Subcutaneous abdominal adipose tissue (tissue), 5 donors: Measurements from ENCODE around the gene JUND.

Experiments
- H3K27ac ChIP-seq: one replicate; pipeline ENCODE4 v1.7.0; 2013; ENCODE audit warnings: low read depth, mild to moderate bottlenecking, inconsistent platforms, low read length, moderate library complexity
- H3K27me3 ChIP-seq, 5 donors: one replicate each; pipeline ENCODE4 v1.7.0; 2013; ENCODE audit warnings: low read length in 5 of 5, inconsistent platforms in 1 of 5; ENCODE audit not compliant: control insufficient read depth in 5 of 5, insufficient read depth in 4 of 5
- H3K36me3 ChIP-seq, 5 donors: one replicate each; pipeline ENCODE4 v1.7.0; 2013; ENCODE audit warnings: low read length in 5 of 5; ENCODE audit not compliant: control insufficient read depth in 5 of 5, insufficient read depth in 5 of 5
- H3K4me1 ChIP-seq, 5 donors: one replicate each; pipeline ENCODE4 v1.7.0; 2013; ENCODE audit warnings: low read length in 5 of 5, mild to moderate bottlenecking in 3 of 5, moderate library complexity in 1 of 5; ENCODE audit not compliant: control insufficient read depth in 5 of 5, insufficient read depth in 5 of 5
- H3K4me3 ChIP-seq, 5 donors: one replicate each; pipeline ENCODE4 v1.7.0; 2013; ENCODE audit warnings: low read length in 5 of 5, low read depth in 1 of 5
- H3K9ac ChIP-seq, 5 donors: one replicate each; pipeline ENCODE4 v1.7.0; 2013; ENCODE audit warnings: low read length in 5 of 5, mild to moderate bottlenecking in 4 of 5, moderate library complexity in 3 of 5
- H3K9me3 ChIP-seq, 5 donors: one replicate each; pipeline ENCODE4 v1.7.0; 2013; ENCODE audit warnings: low read length in 5 of 5; ENCODE audit not compliant: control insufficient read depth in 5 of 5
- donor health status: healthy.
- donor health status: healthy.
- donor health status: healthy.
- donor health status: healthy.
- donor health status: healthy.

The JUND gene

DNA sequence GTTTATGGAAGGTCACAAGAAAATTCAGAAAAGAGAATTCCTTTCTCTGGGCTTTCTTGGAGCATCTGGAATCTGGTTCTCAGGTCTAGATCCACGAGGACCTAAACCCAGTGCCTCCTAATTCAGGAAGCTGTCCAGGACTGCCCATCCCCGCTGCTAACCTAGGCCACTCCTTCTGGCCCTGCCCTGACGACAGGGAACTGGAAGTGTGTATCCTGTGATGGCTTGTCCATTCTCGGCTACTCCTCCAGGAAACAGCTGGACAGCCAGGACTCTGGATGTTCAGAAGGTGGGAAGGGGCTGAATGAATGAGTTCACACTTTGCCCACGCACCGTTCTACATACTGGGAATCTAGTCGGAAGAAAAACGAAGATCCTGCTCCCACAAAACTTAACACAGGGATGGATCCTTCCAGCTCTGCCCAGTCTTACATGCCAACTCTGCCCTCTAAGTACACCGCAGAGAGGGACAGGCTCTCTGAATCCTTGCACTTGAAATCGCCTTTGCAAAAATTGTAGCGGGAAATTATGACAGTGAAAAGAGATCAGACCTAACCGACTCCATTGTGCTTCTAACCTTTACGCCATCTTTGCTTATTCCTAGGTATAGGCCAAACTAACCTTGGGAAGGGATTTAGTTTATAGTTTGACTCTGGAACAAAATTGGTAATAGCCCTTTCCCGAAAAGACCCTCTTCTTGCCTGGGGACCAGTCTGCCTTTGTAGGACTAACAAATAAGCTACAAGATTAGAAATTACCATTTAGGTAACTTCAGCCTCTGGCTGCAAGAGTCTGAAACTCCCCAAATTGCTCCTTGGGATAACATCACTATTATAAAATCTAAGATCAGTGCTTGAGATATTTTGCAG, 39.7 kb upstream of the JUND start:
- peak overlapping the region in 2 of 5 donors; percentile 35 to 46 for H3K9ac ChIP-seq
- H3K4me1 ChIP-seq: peaks cover 1 to 65% (median 58%) of the 10 kb centered on the region in 5 donors
- no peaks in the 10 kb centered on the region for H3K27me3 ChIP-seq
- H3K9me3 ChIP-seq: no peaks in the 10 kb centered on the region
- no peak overlapping the region for H3K4me3 ChIP-seq
- no peaks in the 10 kb centered on the region for H3K36me3 ChIP-seq
- H3K27ac ChIP-seq: peak overlapping the region; percentile 6

- Histone ChIP-seq H3K27ac (peak overlapping the region; percentile 6), H3K36me3 (peaks cover 0 to 6% (median under 1%) of the 10 kb centered on the region in 5 donors), H3K4me1 (peaks cover 1 to 65% (median 58%) of the 10 kb centered on the region in 5 donors), H3K27me3 (no peaks in the 10 kb centered on the region), H3K9me3 (no peaks in the 10 kb centered on the region), H3K4me3 (no peak overlapping the region), H3K9ac (peak overlapping the region in 2 of 5 donors; percentile 10 to 51)
Measured at GRCh38 chr19:18319591-18320135, 38.2 kb upstream of the JUND start.

DNA sequence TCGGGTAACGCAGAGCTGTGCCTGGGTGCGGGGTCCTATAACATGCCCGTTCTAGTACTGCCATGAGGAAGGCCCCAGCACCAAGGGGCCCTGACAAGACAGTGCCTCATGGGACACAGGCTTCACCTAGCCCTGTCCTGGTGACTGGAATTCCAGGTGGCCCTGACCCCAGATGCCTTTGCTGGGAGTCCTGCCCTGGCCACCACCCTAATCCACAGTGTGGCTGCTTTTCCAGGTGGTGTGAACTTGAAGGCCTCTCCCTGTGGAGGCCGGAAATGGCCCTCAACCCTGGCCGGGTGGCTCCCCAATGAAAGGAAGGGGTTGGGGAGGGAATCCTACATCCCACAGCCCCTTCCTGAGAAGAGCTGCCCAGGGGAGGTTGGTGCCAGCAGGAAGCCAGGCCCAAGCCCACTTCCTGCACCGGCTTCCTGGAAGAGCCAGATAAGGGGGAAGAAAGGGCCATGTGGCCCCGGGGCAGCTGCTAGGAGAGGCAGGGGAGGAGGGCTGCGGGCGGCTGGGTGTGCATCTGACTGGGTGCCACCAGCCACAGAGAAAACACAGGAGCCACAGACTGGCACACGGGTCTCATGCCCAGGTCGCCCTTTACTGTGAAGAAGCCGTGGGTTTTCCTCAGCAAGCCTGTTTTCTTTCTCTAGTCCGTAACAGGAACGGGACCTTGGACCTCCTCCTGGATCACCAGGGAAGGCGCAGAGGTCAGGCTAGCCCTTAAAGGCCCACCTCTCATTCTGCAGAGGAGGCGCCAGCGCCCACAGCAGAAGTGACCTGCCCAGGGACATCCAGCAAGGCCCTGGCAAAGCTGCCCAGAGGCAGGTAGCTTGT, 36.8 kb upstream of the JUND start:
- Histone ChIP-seq H3K9me3 (no peaks in the 10 kb centered on the region), H3K36me3 (peaks cover 0 to 13% (median 5%) of the 10 kb centered on the region in 5 donors), H3K4me3 (peak overlapping the region in 3 of 5 donors; percentile 17 to 32 (median 24)), H3K4me1 (peaks cover 0 to 53% (median 47%) of the 10 kb centered on the region in 5 donors), H3K9ac (peak overlapping the region in 4 of 5 donors; percentile 25 to 68 (median 50)), H3K27ac (peak overlapping the region; percentile 77), H3K27me3 (no peaks in the 10 kb centered on the region)

DNA sequence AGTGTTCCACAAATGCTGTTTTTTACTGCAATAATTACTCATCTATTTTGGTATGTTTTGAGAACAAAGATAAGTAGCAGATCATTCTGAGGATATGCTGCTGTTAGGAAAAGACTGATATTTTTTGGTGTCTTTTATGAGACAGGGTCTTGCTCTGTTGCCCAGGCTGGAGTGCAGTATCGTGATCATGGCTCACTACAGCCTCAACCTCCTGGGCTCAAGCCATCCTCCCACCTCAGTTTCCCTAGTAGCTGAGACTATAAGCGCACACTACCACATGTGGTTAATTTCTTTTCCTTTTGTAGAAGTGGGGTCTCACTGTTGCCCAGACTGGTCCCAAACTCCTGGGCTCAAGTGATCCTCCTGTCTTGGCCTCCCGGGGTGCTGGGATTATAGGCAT, 32.0 kb upstream of the JUND start:
- no peak overlapping the region for H3K9ac ChIP-seq

GRCh38 chr19:18312092-18312534, 30.7 kb upstream of the JUND start:
- H3K36me3 ChIP-seq: peaks cover 0 to 62% (median 37%) of the 10 kb centered on the region in 5 donors
- no peak overlapping the region for H3K9ac ChIP-seq
- no peak overlapping the region for H3K4me3 ChIP-seq
- no peak overlapping the region for H3K27ac ChIP-seq
- H3K9me3 ChIP-seq: no peaks in the 10 kb centered on the region
- peaks cover 0 to 16% (median 5%) of the 10 kb centered on the region in 5 donors for H3K4me1 ChIP-seq
- no peaks in the 10 kb centered on the region for H3K27me3 ChIP-seq

More for the DNA sequence above, 32.0 kb upstream of the JUND start:
- peaks cover 0 to 50% (median 32%) of the 10 kb centered on the region in 5 donors for H3K36me3 ChIP-seq
- H3K27me3 ChIP-seq: no peaks in the 10 kb centered on the region
- no peak overlapping the region for H3K27ac ChIP-seq
- no peak overlapping the region for H3K4me3 ChIP-seq
- H3K9me3 ChIP-seq: no peaks in the 10 kb centered on the region
- peaks cover 0 to 12% (median 7%) of the 10 kb centered on the region in 5 donors for H3K4me1 ChIP-seq

DNA sequence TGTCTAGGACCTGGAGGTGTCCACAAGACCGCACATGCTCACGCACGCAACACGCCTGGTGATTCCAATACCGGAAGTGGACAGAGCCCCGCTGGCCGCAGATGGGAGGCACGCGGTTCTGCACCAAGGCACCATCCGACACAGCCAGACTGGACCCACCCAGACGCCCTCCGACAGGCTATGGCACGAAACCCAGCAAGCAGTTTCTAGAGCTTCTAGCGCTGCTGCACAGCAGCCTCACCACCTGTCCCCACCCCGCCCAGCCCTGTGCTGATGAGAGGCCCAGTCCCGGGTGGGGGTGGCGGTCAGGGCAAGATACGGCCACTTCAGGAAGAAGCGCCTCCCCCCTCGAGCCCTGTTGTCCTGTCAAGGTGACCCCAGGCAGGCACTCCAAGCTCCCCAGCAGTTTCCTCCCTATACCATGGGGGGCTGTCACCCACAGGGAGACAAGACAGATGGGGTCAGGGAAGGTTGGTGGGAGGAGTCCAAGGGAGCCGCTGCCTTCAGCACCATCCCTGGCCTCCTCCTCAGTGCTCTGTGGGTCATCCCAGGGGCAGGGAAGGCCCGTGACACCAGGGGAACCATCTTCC, 30.2 kb upstream of the JUND start:
- no peaks in the 10 kb centered on the region for H3K9me3 ChIP-seq
- H3K9ac ChIP-seq: no peak overlapping the region
- H3K36me3 ChIP-seq: peaks cover 0 to 63% (median 37%) of the 10 kb centered on the region in 5 donors
- H3K27ac ChIP-seq: no peak overlapping the region
- no peak overlapping the region for H3K4me3 ChIP-seq
- peaks cover 0 to 21% (median 8%) of the 10 kb centered on the region in 5 donors for H3K4me1 ChIP-seq
- H3K27me3 ChIP-seq: no peaks in the 10 kb centered on the region

DNA sequence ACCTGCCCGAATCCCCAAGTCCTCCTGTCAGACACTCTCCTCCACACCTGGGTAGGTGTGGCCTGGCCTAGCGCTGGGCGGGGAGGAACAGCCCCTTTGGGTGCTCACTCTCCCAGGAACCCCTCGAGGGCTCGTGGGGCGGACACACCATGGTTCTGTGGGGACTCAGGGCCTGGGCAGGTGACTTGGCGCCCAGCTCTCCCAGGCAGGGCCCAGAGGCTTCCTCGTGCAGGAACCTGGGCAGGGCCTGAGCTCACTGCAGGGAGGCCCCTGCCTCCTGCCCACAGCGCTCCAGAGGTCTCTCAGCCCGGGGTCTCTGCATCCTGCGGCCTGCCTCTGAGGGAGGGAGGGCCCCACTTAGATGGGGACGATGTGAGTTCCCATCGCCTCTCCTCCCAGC, 29.5 kb upstream of the JUND start:
- H3K27me3 ChIP-seq: no peaks in the 10 kb centered on the region
- no peak overlapping the region for H3K4me3 ChIP-seq
- H3K9me3 ChIP-seq: no peaks in the 10 kb centered on the region
- H3K9ac ChIP-seq: no peak overlapping the region
- H3K27ac ChIP-seq: no peak overlapping the region
- H3K36me3 ChIP-seq: peaks cover 0 to 63% (median 37%) of the 10 kb centered on the region in 5 donors
- peaks cover 0 to 27% (median 12%) of the 10 kb centered on the region in 5 donors for H3K4me1 ChIP-seq

DNA sequence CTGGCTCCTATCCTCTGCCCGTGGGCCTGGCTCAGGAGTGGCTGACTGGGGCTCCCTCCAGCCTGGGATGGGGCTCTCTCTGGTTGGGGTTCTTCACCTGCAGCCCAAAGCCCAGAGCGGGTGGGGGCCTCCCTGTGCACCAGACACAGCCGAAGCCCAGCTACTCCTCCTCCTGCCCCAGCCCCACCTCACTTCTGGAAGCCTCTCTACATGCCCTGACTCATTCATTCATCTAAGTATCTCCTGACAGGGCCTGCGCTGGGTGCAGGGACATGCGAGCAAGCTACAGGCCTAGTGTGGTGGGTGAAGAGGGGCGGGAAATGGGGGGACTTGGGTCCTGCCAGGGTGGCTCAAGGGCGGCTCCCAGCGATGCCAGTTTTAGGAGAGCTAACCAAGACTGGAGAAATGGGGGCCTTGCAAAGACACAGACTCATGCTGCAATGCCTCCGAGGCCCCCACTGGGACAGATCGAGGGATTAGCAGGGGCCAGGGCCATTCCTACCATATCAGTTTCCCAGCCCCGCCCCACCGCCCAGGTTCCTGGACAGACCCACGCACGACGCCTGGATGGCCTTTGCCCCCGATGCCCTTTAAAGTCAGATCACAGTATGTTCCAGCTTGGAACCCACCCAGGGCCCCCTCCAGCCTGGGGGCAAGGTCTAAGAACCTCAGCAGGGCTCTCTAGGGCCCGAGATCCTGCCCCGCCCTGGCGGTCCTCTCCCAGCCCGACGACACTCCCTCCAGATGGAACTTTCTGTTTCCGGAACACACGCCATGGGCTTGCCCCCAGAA, 28.9 kb upstream of the JUND start:
- Histone ChIP-seq H3K4me3 (no peak overlapping the region), H3K27ac (no peak overlapping the region), H3K4me1 (peaks cover under 1 to 34% (median 17%) of the 10 kb centered on the region in 5 donors), H3K9me3 (no peaks in the 10 kb centered on the region), H3K9ac (no peak overlapping the region), H3K27me3 (no peaks in the 10 kb centered on the region), H3K36me3 (peaks cover 0 to 58% (median 34%) of the 10 kb centered on the region in 5 donors)

DNA sequence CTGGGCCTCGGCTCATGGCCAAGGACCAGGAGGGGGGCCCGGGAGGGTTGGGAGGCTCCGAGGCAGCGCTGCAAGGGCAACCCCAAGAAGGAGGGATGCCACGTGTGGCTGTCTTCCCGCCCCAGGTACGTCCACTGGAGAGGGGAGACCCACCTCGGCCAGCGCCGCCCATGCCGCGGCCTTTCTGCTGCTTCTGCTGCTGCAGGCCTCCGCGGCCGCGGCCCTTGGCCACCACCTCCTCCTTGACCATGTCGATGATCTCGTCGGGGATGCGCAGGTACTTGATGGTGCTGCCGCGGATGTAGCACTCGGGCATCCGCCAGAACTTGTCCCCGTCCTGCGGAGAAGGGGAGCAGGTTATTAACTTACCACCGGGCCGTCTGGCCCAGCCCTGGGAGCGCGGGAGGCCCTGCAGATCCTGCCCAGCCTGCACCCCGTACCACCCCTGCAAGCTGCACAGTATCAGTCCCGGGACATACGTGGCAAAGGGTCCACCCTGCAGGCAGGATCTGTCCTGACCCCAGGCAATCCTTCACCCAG, 28.2 kb upstream of the JUND start:
- H3K36me3 ChIP-seq: peaks cover 0 to 56% (median 34%) of the 10 kb centered on the region in 5 donors
- peaks cover 5 to 41% (median 23%) of the 10 kb centered on the region in 5 donors for H3K4me1 ChIP-seq
- no peak overlapping the region for H3K9ac ChIP-seq
- H3K27me3 ChIP-seq: no peaks in the 10 kb centered on the region
- H3K27ac ChIP-seq: no peak overlapping the region
- H3K4me3 ChIP-seq: no peak overlapping the region
- no peaks in the 10 kb centered on the region for H3K9me3 ChIP-seq
